DMS153 (cell line): Measurements from ENCODE around the gene ITGA2B.
"Not testable (repeated sequence)": the region's sequence is repeated elsewhere in the genome, so short reads cannot be mapped to it uniquely, and the experiment has no call there.

Source experiments
- DNase-seq: peaks from one replicate; lab custom pipeline; 2025; lab: John Stamatoyannopoulos, UW

The ITGA2B gene

DNA sequence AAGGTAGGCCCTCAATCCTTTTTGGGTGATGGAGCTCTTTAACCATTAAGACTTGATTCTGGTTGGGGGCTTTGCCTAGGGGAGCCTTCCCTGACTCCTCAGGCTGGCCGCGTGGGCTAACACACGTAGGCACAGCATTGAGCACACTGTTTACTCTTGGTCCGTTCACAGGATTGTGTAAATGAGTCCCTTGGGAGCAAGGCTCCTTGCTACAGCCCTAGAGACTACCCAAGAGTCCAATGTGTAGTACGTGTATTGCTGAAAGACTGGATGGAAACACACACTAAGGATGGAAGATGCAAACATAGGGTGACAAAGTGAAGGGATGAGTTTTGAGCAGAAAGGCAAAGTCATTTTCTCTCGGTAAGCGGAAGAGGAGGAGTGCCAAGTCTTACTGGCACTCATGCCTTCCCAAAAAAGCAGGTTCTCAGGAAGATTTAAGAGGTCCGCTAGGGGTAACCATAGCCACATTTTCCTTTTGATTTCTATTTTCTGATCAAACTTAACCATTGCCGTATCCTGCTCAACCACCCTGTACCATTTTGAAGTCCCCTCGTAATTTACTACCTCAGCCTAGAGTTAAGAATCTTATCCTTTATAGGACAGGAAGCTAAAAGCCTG lies 911 bp upstream of the ITGA2B start:
- no peak for DNase-seq

DNA sequence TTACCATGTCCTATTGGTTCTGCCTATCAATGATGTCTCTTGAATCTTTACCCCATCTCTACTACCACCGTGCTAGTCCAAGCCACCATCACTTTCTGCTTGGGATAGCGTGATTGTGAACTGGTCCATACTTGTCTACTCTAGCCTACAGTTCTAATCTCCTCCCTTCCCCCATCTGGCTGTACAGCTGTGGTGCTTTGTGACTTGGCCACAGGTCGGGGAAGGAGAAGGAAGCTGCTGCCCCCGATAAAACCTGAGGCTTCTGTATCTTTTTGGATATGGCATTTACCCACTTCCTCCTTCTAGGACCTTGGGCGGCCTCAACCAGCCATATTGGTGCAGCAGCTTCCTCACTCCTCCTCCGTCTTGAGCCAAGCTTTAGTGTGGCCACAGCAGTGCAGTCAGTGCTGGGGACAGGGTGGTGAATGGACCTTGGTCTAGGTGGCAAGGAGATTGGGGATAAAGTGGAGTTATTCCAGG lies 314 bp upstream of the ITGA2B start:
- peak; percentile 22 for DNase-seq

DNA sequence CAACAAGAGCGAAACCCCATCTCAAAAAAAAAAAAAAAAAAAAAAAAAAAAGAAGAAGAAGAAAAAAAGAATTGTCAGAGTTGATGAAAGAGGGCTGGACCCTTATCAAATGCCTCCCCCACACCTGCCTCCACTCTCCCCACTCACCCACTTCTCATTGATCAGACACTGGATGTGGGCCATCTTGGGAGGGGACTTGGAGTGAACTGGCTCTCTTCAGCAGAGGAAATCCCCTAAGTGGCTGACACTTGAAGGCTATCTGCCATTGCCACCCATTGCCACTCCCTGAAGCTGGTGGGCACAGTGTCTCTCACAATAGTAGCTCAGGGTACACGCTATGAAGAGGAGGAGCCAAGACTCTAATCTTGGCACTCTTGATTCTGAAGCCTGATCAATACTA lies 1.6 kb downstream of the ITGA2B start:
- no peak for DNase-seq

DNA sequence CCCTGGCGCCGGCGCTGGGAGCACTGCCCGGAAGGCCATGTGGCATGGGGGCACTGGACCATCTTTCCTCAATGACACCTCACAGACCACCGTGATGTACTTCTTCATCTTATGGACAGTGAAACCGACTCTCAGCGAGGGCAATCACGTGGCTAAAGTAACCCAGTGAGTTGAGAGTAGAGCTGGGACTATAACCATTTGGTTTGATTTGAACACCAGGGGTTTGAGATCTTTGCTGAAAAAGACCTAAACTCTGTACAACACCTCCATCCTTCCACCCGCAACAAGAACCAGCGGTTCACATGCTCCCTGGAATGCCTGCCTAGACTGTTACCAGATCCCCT lies 3.3 kb downstream of the ITGA2B start:
- DNase-seq, result no peak

DNA sequence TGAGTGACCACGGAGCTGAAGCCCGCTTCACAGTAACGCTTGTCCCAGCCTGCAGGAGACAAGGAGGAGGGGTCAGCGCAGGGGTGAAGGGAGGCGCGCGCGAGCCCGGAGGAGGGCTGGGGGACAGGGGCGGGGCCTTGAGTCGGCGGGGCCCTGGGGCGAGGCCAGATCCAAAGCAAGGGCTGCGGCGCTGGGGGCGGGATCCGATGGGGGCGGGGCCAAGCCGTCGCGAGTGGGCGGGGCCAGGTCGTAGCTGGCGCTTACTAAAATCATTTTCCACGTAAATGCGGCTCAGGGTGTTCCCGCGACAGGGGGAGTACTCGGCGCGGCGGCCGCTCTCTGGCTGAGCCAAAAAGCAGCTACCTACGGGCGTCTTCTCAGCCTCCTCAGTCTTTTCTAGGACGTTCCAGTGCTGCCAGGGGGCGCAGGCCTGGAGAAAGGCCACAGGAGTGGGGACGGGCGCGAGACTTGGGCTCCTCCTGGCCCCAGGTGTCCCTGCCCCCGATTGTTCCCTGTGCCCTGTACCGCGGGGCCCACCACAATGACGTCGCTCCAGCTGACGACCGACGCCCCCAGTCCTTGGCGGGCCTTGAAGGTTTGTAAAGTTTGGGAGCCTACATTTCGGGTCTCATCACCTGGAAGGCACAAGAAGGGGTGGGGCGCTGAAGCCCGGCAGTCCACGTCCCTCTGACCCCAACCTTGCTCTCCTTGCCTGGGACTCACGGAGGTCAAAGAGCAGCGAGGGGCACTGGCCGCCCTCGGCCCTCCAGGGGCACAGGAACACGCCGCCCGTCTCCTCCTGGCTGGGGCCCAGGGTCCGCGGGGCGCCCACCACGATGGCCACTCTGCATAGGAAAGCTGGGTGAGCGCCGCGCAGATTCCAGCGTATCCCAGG lies 3.9 kb downstream of the ITGA2B start:
- DNase-seq, result peak; percentile 46

DNA sequence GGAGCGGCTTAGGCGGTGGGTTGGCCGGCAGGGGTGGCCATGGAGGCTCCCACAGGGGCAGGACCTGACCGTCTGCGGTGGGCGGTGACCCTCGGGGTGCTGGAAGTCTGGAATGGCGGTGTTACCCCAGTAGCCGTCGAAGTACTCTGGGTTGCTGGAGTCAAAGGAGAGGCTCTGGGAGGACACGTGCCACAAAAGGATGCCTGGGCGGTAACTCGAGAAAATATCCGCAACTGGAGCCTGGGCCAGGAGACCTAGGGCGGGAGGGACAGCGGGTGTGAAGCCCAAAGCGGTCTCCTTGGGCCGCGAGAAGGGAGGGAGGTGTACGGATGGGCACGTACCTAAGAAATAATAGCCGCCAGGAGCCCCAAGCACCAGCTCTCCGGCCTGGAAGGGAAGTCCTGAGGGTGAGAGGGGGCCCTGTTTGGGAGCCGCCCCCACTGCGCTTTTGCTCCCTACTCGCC lies 4.6 kb downstream of the ITGA2B start:
- DNase-seq, result no peak

DNA sequence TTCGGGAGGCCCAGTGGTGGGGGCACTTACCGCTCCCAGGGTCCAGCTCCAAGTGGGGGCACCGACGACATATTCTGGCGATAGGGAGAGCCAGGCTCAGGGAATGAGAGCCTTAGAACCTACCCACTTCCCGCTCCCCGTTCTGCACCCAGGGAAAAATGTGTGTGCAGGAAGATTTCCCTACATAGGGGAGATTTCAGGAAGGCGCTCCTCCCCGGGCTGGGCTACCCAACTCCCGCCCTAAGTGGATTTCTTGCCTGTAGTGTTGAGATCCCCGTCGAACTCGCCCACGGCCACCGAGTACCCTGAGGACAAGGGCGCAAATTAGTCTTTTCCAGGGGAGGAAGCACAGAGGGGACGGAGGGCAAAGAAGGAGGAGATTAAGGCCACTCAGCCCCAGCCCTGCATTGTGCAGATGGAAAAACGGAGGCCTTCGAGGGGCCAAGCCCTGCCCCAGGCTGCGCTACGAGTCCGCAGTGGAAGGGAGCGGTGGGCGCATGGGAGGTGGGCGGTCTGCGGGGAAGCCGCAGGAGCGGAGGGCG lies 5.1 kb downstream of the ITGA2B start:
- no peak for DNase-seq

DNA sequence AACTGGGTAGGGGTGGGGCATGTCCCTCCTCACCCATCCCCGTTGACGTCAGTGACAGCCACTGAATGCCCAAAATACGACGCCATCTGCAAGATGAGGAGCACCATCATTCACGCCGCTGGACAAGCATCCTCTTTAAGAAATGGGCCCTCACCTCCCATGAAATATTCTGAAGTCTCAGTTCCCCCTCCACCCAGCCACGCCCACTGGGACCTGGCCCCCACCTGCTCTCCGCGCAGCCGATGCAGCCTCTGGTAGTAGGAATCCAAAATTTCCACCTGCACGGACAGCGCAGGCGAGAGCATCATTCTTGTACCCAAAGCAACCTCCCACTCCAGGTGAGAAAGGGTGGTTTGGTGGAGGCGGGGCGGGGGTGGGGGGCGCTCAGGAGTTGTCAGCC lies 5.6 kb downstream of the ITGA2B start:
- DNase-seq, result no peak

DNA sequence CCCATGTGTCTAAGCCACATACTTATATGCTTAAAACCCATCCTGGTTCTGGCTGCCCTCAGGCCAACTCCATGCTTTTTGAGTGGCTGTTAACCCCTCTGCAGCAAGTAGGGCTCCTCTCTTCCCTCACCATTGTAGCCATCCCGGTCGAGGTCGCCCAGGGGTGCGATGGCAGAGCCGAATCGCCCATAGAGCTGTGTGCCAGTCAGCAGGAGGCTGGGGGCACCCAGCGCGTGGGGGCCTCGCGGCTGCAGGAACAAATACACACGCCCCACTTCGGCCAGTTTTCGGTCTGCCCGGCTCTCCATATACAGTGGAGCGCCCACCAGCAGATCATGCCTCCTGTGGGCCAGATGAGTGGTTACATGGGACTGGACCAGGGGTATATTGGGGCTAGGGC lies 6.1 kb downstream of the ITGA2B start:
- DNase-seq, result no peak

DNA sequence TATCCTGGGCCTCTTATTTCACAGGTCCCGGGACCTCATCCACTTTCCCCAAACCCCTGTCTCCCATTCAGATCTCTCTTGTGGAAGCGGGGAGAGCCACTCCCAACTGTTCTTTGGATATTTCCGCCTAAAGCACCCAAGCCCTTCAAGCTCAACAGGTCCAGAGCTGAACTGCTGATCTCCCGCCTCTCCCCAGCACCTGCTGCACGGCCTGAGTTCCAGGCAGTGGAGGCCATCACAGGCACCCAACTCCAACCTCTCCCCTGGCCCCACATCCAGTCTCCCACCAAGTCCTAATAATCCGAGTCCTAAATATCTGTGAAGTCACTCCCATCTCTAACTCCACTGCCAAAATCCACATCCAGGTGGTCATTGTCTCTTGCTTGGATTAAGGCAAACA lies 6.5 kb downstream of the ITGA2B start:
- no peak for DNase-seq

DNA sequence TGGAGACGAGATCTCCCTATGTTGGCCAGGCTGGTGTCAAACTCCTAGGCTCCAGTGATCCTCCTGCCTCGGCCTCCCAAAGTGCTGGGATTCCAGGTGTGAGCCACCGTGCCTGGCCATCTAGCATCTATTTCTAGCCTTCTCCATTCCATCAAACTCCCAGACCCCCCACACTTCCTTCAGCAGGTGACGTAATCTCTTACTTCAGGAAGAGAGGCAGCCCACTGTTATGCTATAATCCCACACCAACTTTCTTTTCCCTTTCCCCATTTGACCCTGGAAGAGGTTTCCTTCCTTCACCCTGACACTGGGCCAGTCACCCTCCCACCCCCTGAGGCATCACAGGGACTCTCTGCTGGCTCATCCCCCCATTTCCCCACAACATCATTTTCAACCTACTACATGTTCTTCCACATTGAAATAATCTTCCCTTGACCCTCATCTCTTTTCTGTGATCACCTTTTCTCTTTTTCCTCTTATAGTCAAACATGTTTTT lies 7.6 kb downstream of the ITGA2B start:
- no peak for DNase-seq

DNA sequence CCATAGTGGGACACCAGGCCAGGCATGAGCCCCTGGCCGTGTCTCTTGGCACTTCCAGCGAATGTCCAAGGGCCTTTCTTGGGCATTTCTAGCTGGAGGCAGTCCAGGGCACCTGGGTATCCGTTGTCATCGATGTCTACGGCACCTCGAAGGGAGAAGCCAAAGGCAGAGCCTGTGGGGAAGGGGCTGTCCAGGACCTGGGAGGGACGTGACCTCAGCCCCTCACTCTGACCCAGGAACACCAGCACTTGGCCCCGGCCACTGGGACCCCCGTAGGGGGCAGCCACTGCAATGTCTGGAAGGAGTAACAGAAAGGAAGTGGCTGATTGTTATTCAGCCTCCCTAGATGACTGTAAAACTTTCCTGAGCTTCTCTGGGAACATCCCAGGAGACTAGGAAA lies 8.7 kb downstream of the ITGA2B start:
- DNase-seq, result no peak

DNA sequence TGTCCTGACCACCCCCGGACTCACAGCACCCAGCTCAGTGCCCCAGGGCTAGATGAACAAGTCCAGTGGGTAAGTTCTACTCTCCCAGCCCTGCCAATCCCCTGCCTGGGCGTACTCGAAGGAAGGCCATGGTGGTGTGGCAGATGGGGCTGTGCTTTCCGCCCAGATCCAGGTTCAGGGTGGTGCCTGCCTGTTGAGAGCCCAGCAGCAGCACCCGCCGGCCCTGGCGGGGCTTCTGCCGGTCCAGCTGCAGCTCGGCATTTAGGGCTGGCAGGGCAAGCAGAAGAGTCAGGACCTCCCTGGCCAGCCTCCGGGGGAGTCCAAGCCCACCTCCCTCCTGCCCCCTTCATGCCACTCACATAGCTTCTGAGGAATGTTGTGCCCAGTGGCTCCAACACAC lies 9.6 kb downstream of the ITGA2B start:
- DNase-seq, result no peak

DNA sequence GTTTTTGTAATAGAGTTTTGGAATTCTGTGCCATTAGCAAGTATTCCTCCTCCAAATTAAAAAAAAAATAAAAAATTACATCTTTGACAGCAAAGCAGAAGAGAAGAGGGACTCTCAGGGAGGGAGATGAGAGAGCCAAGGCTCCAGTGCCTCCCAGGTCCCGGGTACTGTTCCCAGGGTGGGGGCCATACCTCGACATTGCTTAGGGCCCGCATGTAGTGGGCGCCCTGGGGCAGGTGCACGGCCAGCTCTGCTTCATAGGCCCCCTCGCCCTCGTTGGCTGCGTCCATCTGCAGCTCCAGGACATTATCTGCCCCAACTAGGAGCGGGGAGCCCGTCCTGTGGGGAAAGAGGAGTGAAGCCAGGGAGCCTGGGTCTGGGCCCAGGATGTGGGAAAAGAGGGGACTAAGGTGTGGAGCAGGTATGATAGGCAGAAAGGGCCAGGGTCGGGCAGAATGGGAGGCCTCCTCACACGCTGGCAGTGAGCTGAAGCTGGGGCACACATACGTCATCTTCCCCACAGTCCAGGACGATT lies 11.2 kb downstream of the ITGA2B start:
- no peak for DNase-seq

DNA sequence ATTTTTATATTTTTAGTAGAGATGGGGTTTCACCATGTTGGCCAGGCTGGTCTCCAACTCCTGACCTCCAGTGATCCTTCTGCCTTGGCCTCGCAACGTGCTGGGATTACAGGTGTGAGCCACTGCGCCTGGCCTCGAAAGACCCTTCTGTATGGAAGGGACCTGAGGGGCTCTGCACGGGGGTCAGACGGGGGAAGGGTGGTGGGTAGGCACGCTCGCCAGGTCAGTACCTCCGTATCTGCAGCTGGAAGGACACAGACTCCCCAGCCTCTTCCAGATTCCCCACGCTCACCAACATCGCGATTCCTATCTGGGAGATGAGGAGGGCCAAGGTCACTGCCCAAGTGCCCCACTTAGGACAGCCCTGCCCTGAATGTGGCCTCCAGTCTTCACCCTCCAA lies 12.7 kb downstream of the ITGA2B start:
- DNase-seq, result no peak

DNA sequence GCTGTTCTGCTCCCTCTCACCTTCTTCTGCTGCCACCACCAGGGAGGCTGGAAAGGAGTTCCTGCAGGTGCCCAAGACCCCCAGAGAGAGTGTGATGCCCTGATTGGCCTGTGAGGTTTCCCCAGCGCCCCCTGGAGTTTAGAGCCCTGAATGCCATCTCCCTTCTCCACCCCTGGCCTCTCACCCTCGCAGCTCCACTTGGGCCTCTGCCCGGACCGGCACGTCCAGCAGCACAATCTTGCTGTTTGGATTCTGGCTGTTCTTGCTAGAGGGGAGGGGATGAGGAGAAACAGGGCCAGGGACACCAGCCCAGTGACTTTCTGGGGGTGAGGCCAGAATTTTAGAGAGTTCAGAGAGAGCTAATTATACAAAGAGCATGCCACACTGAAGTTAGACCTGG lies 13.3 kb downstream of the ITGA2B start:
- DNase-seq, result no peak

DNA sequence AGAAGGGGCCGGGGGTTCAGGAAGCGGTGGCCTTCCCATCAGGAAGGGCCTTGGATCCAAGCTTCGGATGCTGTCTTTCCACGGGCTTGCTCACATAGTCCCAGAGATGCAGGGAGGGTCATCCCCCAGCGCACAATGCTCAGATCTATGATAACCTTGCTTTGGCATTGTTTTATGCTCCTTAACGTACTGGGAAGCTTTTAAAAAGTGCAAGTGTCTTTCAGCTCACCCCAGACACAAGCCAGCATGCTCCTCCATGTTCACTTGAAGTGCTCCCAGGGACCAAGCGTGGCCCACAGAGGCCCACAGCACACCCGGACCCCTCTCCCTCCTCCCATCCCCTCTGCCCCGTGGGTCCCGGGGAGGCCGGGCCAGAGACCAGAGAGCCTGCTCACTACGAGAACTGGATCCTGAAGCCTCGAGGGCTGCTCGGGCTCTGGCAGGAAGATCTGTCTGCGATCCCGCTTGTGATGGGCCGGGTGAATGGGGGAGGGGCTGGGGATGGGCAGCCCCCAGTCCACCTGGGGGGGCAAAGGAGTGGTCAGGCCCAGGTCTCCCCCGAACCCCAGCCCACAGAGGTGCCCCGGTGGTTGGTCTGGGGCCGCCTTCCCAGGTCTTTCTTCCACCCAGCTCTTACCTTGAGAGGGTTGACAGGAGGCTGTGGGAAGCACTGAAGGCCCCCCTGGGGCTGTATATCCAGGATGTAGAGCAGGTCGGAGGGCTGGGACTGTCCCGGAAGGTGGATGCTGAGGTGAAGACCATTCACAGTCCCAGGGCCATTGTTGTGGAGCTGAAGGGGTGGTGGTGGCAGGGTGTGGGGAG lies 14.0 kb downstream of the ITGA2B start:
- DNase-seq, result no peak

DNA sequence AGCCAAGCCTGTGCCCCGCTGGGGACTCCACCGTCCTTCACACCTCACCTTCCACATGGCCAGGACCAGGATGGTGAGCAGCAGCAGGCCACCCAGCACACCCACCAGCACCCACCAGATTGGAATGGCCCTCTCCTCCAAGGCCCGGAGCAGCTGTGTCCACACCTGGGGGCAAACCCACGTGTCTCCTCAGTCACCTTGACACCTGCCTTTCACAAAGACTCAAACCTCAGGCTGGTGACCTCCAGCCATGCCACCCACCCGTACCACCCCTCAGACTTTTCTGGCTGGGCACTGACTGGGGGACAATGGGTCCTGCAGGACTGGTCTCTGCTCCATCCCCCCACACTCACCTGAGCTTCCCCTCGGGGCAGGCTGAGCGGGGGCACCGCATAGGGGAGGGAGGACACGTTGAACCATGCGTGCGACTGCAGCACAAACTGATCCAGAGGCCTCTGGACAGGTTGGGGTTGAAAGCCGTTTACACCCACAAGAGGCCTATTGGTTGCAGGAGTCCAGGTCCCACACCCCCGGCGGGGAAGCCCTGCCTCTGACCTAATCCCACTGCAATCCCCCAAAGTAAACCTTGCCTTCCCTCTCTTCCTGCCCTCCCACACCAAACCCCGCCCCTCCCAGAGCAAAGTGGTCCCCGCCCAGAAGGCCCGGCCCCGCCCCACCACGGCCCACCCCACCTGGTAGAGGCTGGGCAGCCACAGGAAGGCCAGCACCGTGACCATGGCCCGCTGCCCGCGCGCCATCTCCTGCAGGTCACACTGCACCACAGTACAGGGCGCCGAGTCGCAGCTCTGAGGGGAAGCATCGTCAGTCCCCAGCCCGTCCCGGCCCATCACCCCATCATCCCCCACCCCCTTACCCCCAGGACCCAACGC lies 14.9 kb downstream of the ITGA2B start:
- DNase-seq, result peak; percentile 31

DNA sequence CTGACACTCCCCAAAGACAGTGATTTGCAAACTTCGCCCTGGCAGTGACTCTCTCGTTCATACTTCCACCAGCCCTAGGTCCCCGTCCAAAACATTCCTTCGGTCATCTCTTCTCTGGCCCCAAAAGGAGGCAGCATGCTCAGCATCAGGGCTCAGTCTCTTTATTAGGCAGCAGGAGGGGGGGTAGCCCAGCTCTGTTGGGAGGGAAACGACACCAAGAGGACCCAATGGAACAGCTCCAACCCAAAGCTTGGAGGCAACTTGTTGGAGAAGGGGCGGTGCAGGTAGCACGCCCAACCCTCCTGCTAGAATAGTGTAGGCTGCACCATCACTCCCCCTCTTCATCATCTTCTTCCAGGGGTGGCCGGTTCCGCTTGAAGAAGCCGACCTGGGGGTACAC lies 17.4 kb downstream of the ITGA2B start:
- DNase-seq, result no peak

DNA sequence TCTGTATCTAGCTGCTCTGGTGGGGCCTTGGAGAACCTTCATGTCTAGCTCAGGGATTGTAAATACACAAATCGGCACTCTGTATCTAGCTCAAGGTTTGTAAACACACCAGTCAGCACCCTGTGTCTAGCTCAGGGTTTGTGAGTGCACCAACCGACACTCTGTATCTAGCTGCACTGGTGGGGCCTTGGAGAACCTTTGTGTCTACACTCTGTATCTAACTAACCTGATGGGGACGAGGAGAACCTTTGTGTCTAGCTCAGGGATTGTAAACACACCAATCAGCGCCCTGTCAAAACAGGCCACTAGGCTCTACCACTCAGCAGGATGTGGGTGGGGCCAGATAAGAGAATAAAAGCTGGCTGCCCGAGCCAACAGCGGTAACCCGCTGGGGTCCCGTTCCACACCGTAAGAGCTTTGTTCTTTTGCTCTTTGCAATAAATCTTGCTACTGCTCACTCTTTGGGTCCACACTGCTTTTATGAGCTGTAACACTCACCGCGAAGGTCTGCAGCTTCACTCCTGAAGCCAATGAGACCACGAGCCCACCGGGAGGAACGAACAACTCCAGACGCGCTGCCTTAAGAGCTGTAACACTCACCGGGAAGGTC lies 19.9 kb downstream of the ITGA2B start:
- not testable (repeated sequence) for DNase-seq
